GM06990 (cell line): ENCODE data around the gene CNST.
"Not testable (repeated sequence)": the region's sequence is repeated elsewhere in the genome, so short reads cannot be mapped to it uniquely, and the experiment has no call there.

ENCODE experiments used
- DNase-seq: peaks from one replicate; pipeline ENCODE4 v3.0.0-alpha.2; 2011; ENCODE audit not compliant: insufficient read length; ENCODE audit errors: extremely low read depth
- H3K27me3 ChIP-seq: replicated peaks from 2 replicates; pipeline ENCODE4 v1.6.0; 2011; ENCODE audit warnings: low read length; ENCODE audit not compliant: control insufficient read depth, insufficient read depth
- H3K36me3 ChIP-seq: 2 replicates; pipeline ENCODE4 v1.5.1; 2011; ENCODE audit warnings: low read length; ENCODE audit not compliant: control insufficient read depth, insufficient read depth
- H3K4me3 ChIP-seq: replicated peaks from 2 replicates; pipeline ENCODE4 v1.5.1; 2011; ENCODE audit warnings: low read depth, mild to moderate bottlenecking, control low read depth, low read length
- TF ChIP-seq, protein P1 (sequence below): IDR thresholded peaks from 2 replicates; pipeline ENCODE4 v1.5.1; 2011; ENCODE audit warnings: low read length, control low read depth, mild to moderate bottlenecking, inconsistent platforms; ENCODE audit not compliant: insufficient read depth, poor library complexity, severe bottlenecking

CNST gene

DNA sequence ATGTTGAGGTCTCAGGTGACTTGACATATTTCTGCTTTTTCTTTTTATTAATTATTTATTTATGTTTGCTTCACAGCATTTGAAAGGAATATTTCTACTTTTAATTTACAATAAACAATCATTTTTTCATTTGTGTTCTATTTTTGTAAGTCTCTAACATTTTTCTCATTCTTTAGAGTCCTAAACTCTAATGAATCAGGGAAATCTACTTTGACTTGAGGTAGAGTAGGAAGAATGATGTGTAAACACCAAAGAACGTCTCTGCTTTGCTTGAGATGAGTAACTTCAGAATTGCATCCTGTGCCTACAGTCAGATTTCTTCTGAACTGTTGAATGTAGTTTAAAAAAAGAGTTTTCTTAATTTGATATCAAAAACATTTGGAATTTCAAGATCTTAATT is 65.2 kb downstream of the CNST start:
- TF ChIP-seq, protein P1, sequence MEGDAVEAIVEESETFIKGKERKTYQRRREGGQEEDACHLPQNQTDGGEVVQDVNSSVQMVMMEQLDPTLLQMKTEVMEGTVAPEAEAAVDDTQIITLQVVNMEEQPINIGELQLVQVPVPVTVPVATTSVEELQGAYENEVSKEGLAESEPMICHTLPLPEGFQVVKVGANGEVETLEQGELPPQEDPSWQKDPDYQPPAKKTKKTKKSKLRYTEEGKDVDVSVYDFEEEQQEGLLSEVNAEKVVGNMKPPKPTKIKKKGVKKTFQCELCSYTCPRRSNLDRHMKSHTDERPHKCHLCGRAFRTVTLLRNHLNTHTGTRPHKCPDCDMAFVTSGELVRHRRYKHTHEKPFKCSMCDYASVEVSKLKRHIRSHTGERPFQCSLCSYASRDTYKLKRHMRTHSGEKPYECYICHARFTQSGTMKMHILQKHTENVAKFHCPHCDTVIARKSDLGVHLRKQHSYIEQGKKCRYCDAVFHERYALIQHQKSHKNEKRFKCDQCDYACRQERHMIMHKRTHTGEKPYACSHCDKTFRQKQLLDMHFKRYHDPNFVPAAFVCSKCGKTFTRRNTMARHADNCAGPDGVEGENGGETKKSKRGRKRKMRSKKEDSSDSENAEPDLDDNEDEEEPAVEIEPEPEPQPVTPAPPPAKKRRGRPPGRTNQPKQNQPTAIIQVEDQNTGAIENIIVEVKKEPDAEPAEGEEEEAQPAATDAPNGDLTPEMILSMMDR = no peak

DNA sequence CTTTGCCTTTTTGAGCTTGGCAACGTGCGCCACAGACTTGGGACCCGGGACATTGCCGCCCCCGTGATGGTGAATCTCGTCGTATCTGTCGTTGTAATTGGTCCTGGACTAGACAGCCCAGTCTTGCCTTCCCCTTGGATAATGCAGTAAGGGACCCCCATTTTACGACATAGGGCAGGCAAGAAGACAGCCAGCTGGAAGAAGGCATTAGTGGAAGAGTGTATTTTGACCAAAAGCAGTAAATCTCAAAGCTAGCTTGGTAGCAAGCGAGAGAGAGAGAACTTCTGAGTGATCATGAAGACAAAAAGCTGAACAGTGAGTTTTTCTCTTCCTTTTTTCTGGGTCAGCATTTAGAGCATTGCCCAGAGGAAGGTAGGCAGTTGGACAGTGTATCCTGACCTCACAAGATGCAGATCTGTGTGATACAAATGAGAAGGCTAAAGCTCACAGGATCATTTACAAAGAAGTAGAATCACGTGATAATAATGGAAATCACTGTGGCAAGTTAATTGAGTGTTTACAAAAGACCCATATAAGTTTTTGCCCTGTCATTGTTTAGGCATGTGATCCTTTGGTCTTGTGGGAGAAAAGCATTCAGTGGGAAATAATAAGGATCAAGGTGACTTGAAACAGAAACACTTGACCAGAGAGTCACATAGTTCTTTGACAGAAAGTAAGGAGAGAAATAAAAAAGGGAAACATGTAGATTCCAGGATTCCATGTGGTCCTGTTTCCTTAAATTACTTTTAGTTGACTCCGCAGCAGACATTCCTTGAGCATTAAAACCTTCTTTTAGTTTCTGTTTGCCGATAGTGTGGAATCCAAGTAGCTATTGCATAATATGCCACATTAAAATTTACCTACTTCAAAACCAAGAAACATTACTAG is 66.3 kb downstream of the CNST start:
- DNase-seq = no peak
- H3K4me3 ChIP-seq = no peak overlapping the region
- TF ChIP-seq, protein P1 = no peak
- H3K27me3 ChIP-seq = no peaks in the 10 kb centered on the region
- peaks cover 2% of the 10 kb centered on the region for H3K36me3 ChIP-seq

More for the DNA sequence above, 65.2 kb downstream of the CNST start:
- DNase-seq = no peak
- H3K36me3 ChIP-seq = peaks cover under 1% of the 10 kb centered on the region
- no peaks in the 10 kb centered on the region for H3K27me3 ChIP-seq
- no peak overlapping the region for H3K4me3 ChIP-seq

DNA sequence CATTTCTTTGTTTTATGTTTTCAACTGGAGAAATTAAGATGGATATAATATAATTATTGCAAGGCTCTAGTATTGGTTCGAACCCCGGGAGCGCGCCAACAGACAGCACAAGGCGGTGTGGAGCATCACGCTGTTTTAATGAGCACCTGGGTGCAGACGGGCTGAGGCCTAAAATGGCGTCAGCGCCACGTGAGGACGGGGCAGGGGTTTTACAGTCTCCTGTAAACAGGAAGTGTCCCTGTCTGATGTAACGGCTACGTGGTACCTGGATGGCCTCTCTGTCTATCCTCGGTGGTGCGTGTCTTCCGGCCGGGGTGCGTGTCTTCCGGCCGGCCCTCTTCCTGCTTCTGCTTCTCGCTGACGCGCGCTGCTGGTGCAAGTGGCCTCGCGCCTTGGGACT is 68.4 kb downstream of the CNST start:
- H3K36me3 ChIP-seq = not testable (repeated sequence)

DNA sequence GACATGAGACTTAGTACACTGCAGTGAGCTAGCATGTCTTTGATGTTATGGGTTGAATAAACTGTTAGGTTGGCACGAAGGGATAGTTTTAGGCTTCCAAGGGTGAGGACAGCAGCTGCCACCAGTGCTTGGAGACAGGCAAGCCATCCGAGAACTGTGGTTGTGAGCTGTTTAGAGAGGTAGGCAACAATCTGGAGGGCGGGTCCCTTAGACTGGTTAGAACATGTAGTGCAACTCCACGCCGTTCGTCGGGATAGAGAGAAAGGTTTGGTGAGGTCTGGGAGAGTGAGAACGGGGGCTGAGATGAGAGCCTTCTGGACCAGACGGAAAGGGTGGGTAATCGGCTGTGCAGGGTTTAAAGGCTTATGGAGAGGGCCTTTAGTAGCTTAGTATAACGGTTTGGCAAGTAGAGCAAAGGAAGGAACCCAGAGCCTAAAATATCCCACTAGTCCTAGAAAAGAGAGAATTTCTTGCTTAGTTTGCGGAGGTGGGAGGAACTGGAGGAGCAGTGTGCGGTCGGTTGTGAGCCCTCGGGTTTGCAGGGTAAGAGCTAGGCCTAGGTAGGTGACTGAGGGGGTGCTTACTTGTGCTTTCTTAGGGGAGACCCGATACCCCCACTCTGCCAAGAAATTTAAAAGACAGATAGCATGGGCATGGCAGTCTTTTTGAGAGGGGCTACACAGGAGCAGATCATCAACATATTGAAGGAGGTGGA is 72.8 kb downstream of the CNST start:
- no peaks in the 10 kb centered on the region for H3K27me3 ChIP-seq
- H3K4me3 ChIP-seq = no peak overlapping the region
- peaks cover 5% of the 10 kb centered on the region for H3K36me3 ChIP-seq
- TF ChIP-seq, protein P1 = no peak
- no peak for DNase-seq

More for the DNA sequence above, 68.4 kb downstream of the CNST start:
- not testable (repeated sequence) for DNase-seq, H3K4me3 ChIP-seq, H3K27me3 ChIP-seq

DNA sequence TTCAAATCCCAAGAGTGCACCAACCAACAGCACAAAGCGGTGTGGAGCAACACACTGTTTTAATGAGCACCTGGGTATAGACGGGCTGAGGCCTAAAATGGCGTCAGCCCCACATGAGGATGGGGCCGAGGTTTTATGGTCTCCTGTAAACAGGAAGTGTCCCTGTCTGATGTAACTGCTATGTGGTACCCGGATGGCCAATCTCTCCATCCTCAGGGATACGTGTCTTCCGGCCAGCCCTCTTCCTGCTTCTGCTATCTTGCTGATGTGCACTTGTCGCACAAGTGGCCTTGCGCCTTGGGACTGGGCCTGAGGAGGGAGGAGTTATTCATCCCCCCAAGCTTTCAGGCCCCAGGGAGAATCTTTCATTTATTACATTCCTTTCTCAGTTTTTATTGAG is 73.5 kb downstream of the CNST start:
- H3K27me3 ChIP-seq = no peaks in the 10 kb centered on the region
- no peak overlapping the region for H3K4me3 ChIP-seq
- H3K36me3 ChIP-seq = peaks cover 5% of the 10 kb centered on the region
- TF ChIP-seq, protein P1 = no peak
- DNase-seq = no peak

DNA sequence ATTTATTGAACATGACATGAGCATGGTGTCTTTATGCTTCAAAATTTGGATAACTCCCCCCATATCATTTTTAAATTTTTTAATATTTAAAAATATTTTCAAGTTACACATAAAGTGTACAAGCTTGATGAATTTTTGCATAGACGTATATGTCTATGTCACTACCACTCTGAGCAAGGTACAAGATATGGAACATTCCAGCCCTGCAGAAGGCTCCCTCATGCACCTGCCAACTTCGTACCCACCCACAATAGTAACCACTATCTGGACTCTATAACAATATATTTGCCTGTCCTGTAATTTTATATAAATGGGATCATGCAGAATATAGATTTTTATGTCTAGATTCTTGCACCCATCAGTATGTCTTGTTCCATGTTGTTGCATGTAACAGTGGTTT is 74.5 kb downstream of the CNST start:
- Histone ChIP-seq H3K36me3 (peaks cover 5% of the 10 kb centered on the region), H3K27me3 (no peaks in the 10 kb centered on the region), H3K4me3 (no peak overlapping the region)
- TF ChIP-seq, protein P1 = no peak
- no peak for DNase-seq
